ENCODE results near the gene SMIM5. TPM values are rescaled to one million over a fixed set of nuclear protein-coding genes. Genes with fewer than 3 reads are reported as not detected.

SMIM5 gene
- polyA plus RNA-seq, 2 donors: 33.9 to 37.3 TPM

GRCh38 chr17:75623386-75623785 lies 9.8 kb upstream of the SMIM5 start:
- no peak overlapping the region for H3K27ac ChIP-seq (ENCODE audit: low read depth in 2 of 2, low read length in 1 of 2)
- WGBS, 2 donors: 85 to 91% methylated on average over 9 of the region's 9 CpGs

GRCh38 chr17:75624021-75624420 lies 9.2 kb upstream of the SMIM5 start:
- Histone ChIP-seq H3K36me3 (ENCODE audit: control insufficient read depth in 2 of 2, insufficient read depth in 2 of 2, low read length in 1 of 2) (peaks cover 0 to 42% of the 10 kb centered on the region in 2 donors), H3K27me3 (ENCODE audit: control insufficient read depth in 1 of 2, insufficient read depth in 2 of 2, low read length in 2 of 2) (no peaks in the 10 kb centered on the region), H3K4me3 (ENCODE audit: low read depth in 1 of 2, low read length in 2 of 2) (no peak overlapping the region), H3K27ac (ENCODE audit: low read depth in 2 of 2, low read length in 1 of 2) (no peak overlapping the region), H3K9me3 (ENCODE audit: control insufficient read depth in 2 of 2, insufficient read depth in 1 of 2, low read depth in 1 of 2, low read length in 1 of 2) (no peaks in the 10 kb centered on the region), H3K4me1 (ENCODE audit: control insufficient read depth in 2 of 2, insufficient read depth in 2 of 2, low read length in 1 of 2) (no peaks in the 10 kb centered on the region)
- 88 to 91% methylated on average over 12 of the region's 12 CpGs for WGBS, 2 donors

More at GRCh38 chr17:75623386-75623785, 9.8 kb upstream of the SMIM5 start:
- Histone ChIP-seq H3K27me3 (ENCODE audit: control insufficient read depth in 1 of 2, insufficient read depth in 2 of 2, low read length in 2 of 2) (no peaks in the 10 kb centered on the region), H3K9me3 (ENCODE audit: control insufficient read depth in 2 of 2, insufficient read depth in 1 of 2, low read depth in 1 of 2, low read length in 1 of 2) (no peaks in the 10 kb centered on the region), H3K36me3 (ENCODE audit: control insufficient read depth in 2 of 2, insufficient read depth in 2 of 2, low read length in 1 of 2) (peaks cover 0 to 36% of the 10 kb centered on the region in 2 donors), H3K4me3 (ENCODE audit: low read depth in 1 of 2, low read length in 2 of 2) (no peak overlapping the region), H3K4me1 (ENCODE audit: control insufficient read depth in 2 of 2, insufficient read depth in 2 of 2, low read length in 1 of 2) (no peaks in the 10 kb centered on the region)

- H3K27me3 ChIP-seq (ENCODE audit: control insufficient read depth in 1 of 2, insufficient read depth in 2 of 2, low read length in 2 of 2): no peaks in the 10 kb centered on the region
- H3K4me1 ChIP-seq (ENCODE audit: control insufficient read depth in 2 of 2, insufficient read depth in 2 of 2, low read length in 1 of 2): no peaks in the 10 kb centered on the region
- no peak overlapping the region for H3K4me3 ChIP-seq (ENCODE audit: low read depth in 1 of 2, low read length in 2 of 2)
- no peak overlapping the region for H3K27ac ChIP-seq (ENCODE audit: low read depth in 2 of 2, low read length in 1 of 2)
- no peaks in the 10 kb centered on the region for H3K9me3 ChIP-seq (ENCODE audit: control insufficient read depth in 2 of 2, insufficient read depth in 1 of 2, low read depth in 1 of 2, low read length in 1 of 2)
- H3K36me3 ChIP-seq (ENCODE audit: control insufficient read depth in 2 of 2, insufficient read depth in 2 of 2, low read length in 1 of 2): peaks cover 0 to 41% of the 10 kb centered on the region in 2 donors
- 81 to 83% methylated on average over 20 to 23 of the region's 23 CpGs for WGBS, 2 donors
These were observed 8.4 kb upstream of the SMIM5 start for GRCh38 chr17:75624714-75625345.

GRCh38 chr17:75625813-75626486 lies 7.3 kb upstream of the SMIM5 start:
- Histone ChIP-seq H3K27ac (ENCODE audit: low read depth in 2 of 2, low read length in 1 of 2) (no peak overlapping the region), H3K9me3 (ENCODE audit: control insufficient read depth in 2 of 2, insufficient read depth in 1 of 2, low read depth in 1 of 2, low read length in 1 of 2) (no peaks in the 10 kb centered on the region), H3K36me3 (ENCODE audit: control insufficient read depth in 2 of 2, insufficient read depth in 2 of 2, low read length in 1 of 2) (peaks cover 0 to 48% of the 10 kb centered on the region in 2 donors), H3K4me1 (ENCODE audit: control insufficient read depth in 2 of 2, insufficient read depth in 2 of 2, low read length in 1 of 2) (no peaks in the 10 kb centered on the region), H3K27me3 (ENCODE audit: control insufficient read depth in 1 of 2, insufficient read depth in 2 of 2, low read length in 2 of 2) (no peaks in the 10 kb centered on the region), H3K4me3 (ENCODE audit: low read depth in 1 of 2, low read length in 2 of 2) (no peak overlapping the region)
- WGBS, 2 donors: 85 to 86% methylated on average over 15 of the region's 15 CpGs

- 76 to 82% methylated on average over 11 of the region's 11 CpGs for WGBS, 2 donors
- H3K4me3 ChIP-seq (ENCODE audit: low read depth in 1 of 2, low read length in 2 of 2): no peak overlapping the region
- no peak overlapping the region for H3K27ac ChIP-seq (ENCODE audit: low read depth in 2 of 2, low read length in 1 of 2)
- H3K36me3 ChIP-seq (ENCODE audit: control insufficient read depth in 2 of 2, insufficient read depth in 2 of 2, low read length in 1 of 2): peaks cover 0 to 50% of the 10 kb centered on the region in 2 donors
- no peaks in the 10 kb centered on the region for H3K9me3 ChIP-seq (ENCODE audit: control insufficient read depth in 2 of 2, insufficient read depth in 1 of 2, low read depth in 1 of 2, low read length in 1 of 2)
- no peaks in the 10 kb centered on the region for H3K27me3 ChIP-seq (ENCODE audit: control insufficient read depth in 1 of 2, insufficient read depth in 2 of 2, low read length in 2 of 2)
- H3K4me1 ChIP-seq (ENCODE audit: control insufficient read depth in 2 of 2, insufficient read depth in 2 of 2, low read length in 1 of 2): no peaks in the 10 kb centered on the region
These were observed 6.7 kb upstream of the SMIM5 start for GRCh38 chr17:75626496-75627038.

- H3K27me3 ChIP-seq (ENCODE audit: control insufficient read depth in 1 of 2, insufficient read depth in 2 of 2, low read length in 2 of 2): no peaks in the 10 kb centered on the region
- 91 to 94% methylated on average over 10 of the region's 10 CpGs for WGBS, 2 donors
- H3K4me3 ChIP-seq (ENCODE audit: low read depth in 1 of 2, low read length in 2 of 2): no peak overlapping the region
- H3K9me3 ChIP-seq (ENCODE audit: control insufficient read depth in 2 of 2, insufficient read depth in 1 of 2, low read depth in 1 of 2, low read length in 1 of 2): no peaks in the 10 kb centered on the region
- H3K4me1 ChIP-seq (ENCODE audit: control insufficient read depth in 2 of 2, insufficient read depth in 2 of 2, low read length in 1 of 2): no peaks in the 10 kb centered on the region
- no peak overlapping the region for H3K27ac ChIP-seq (ENCODE audit: low read depth in 2 of 2, low read length in 1 of 2)
- peaks cover 0 to 50% of the 10 kb centered on the region in 2 donors for H3K36me3 ChIP-seq (ENCODE audit: control insufficient read depth in 2 of 2, insufficient read depth in 2 of 2, low read length in 1 of 2)
These were observed 6.1 kb upstream of the SMIM5 start for GRCh38 chr17:75627094-75627493.

- Histone ChIP-seq H3K9me3 (ENCODE audit: control insufficient read depth in 2 of 2, insufficient read depth in 1 of 2, low read depth in 1 of 2, low read length in 1 of 2) (no peaks in the 10 kb centered on the region), H3K4me3 (ENCODE audit: low read depth in 1 of 2, low read length in 2 of 2) (no peak overlapping the region), H3K4me1 (ENCODE audit: control insufficient read depth in 2 of 2, insufficient read depth in 2 of 2, low read length in 1 of 2) (peaks cover 4% of the 10 kb centered on the region in 2 donors), H3K36me3 (ENCODE audit: control insufficient read depth in 2 of 2, insufficient read depth in 2 of 2, low read length in 1 of 2) (peaks cover 0 to 50% of the 10 kb centered on the region in 2 donors), H3K27ac (ENCODE audit: low read depth in 2 of 2, low read length in 1 of 2) (no peak overlapping the region), H3K27me3 (ENCODE audit: control insufficient read depth in 1 of 2, insufficient read depth in 2 of 2, low read length in 2 of 2) (no peaks in the 10 kb centered on the region)
- WGBS, 2 donors: 84 to 88% methylated on average over 6 of the region's 6 CpGs
These were observed 4.8 kb upstream of the SMIM5 start for GRCh38 chr17:75628425-75628824.

GRCh38 chr17:75629157-75629556 lies 4.1 kb upstream of the SMIM5 start:
- WGBS, 2 donors: 79 to 80% methylated on average over 14 of the region's 14 CpGs
- Histone ChIP-seq H3K36me3 (ENCODE audit: control insufficient read depth in 2 of 2, insufficient read depth in 2 of 2, low read length in 1 of 2) (peaks cover 0 to 50% of the 10 kb centered on the region in 2 donors), H3K27ac (ENCODE audit: low read depth in 2 of 2, low read length in 1 of 2) (no peak overlapping the region)

GRCh38 chr17:75630071-75630917 lies 2.9 kb upstream of the SMIM5 start:
- peaks cover 10 to 13% of the 10 kb centered on the region in 2 donors for H3K4me1 ChIP-seq (ENCODE audit: control insufficient read depth in 2 of 2, insufficient read depth in 2 of 2, low read length in 1 of 2)
- no peak overlapping the region for H3K27ac ChIP-seq (ENCODE audit: low read depth in 2 of 2, low read length in 1 of 2)
- H3K27me3 ChIP-seq (ENCODE audit: control insufficient read depth in 1 of 2, insufficient read depth in 2 of 2, low read length in 2 of 2): no peaks in the 10 kb centered on the region
- H3K36me3 ChIP-seq (ENCODE audit: control insufficient read depth in 2 of 2, insufficient read depth in 2 of 2, low read length in 1 of 2): peaks cover 0 to 42% of the 10 kb centered on the region in 2 donors
- 85 to 90% methylated on average over 21 to 26 of the region's 26 CpGs for WGBS, 2 donors
- H3K4me3 ChIP-seq (ENCODE audit: low read depth in 1 of 2, low read length in 2 of 2): no peak overlapping the region
- H3K9me3 ChIP-seq (ENCODE audit: control insufficient read depth in 2 of 2, insufficient read depth in 1 of 2, low read depth in 1 of 2, low read length in 1 of 2): no peaks in the 10 kb centered on the region

More at GRCh38 chr17:75629157-75629556, 4.1 kb upstream of the SMIM5 start:
- no peak overlapping the region for H3K4me3 ChIP-seq (ENCODE audit: low read depth in 1 of 2, low read length in 2 of 2)
- H3K9me3 ChIP-seq (ENCODE audit: control insufficient read depth in 2 of 2, insufficient read depth in 1 of 2, low read depth in 1 of 2, low read length in 1 of 2): no peaks in the 10 kb centered on the region
- no peaks in the 10 kb centered on the region for H3K27me3 ChIP-seq (ENCODE audit: control insufficient read depth in 1 of 2, insufficient read depth in 2 of 2, low read length in 2 of 2)
- peaks cover 6 to 11% of the 10 kb centered on the region in 2 donors for H3K4me1 ChIP-seq (ENCODE audit: control insufficient read depth in 2 of 2, insufficient read depth in 2 of 2, low read length in 1 of 2)
